ENCODE results near the gene AKAP12. TPM values are rescaled to one million over a fixed set of nuclear protein-coding genes. Genes with fewer than 3 reads are reported as not detected.

AKAP12 gene
- polyA plus RNA-seq, 2 of the 4 experiments (the other 2 are of a cell fraction): 32.1 to 192 TPM

- Histone ChIP-seq H3K4me2 (peak overlapping the region; percentile 85), H3K4me3 (no peak overlapping the region), H3K4me1 (peaks cover 16% of the 10 kb centered on the region; the same call in 2 of the 3 replicates), H3K27ac (peak overlapping the region; percentile 67 to 70), H3K9me3 (no peaks in the 10 kb centered on the region)
- ChIA-PET CTCF (interaction anchor here (0.7 kb wide), 2 partner anchors 50 to 359 kb away, joined by 3 to 4 read pairs; no protein-coding TSS in a partner anchor), POLR2A (interaction anchor here (0.9 to 2.3 kb wide), 2 partner anchors 14 to 16 kb away, joined by 4 to 19 read pairs; no protein-coding TSS in a partner anchor)
- FAIRE-seq (no peak), ATAC-seq (peak in 1 of 2 experiments; percentile 42; a peak in 3 of 6 replicates), DNase-seq (ENCODE audit: low read depth in 1 of 2, low spot score in 1 of 2) (no peak)
- TF ChIP-seq CHD2 (IDR thresholded peaks at IDR 0.05; ENCODE audit: low read length, partially characterized antibody) (no peak), HES2 (IDR thresholded peaks at IDR 0.05) (no peak), CHD4 (IDR thresholded peaks at IDR 0.05; ENCODE audit: borderline replicate concordance) (no peak), RFX5 (IDR thresholded peaks at IDR 0.05) (no peak), BCL3 (IDR thresholded peaks at IDR 0.05) (no peak), SREBF2 (IDR thresholded peaks at IDR 0.05) (no peak), NR3C1 (IDR thresholded peaks at IDR 0.05) (no peak), CBX8 (IDR thresholded peaks at IDR 0.05) (no peak)
- 81% methylated on average over 5 of the region's 5 CpGs for WGBS (ENCODE audit: missing lambda C conversion rate)
Observed at GRCh38 chr6:151374036-151374683, 134.4 kb downstream of the AKAP12 start.

GRCh38 chr6:151375833-151376232 is 136.1 kb downstream of the AKAP12 start:
- H3K9me3 ChIP-seq: no peaks in the 10 kb centered on the region
- peak overlapping the region in 1 of 2 experiments; percentile 46; a peak in 1 of 6 replicates for H3K27ac ChIP-seq
- no peak for ATAC-seq
- TF ChIP-seq NFE2L2 (conservative IDR thresholded peaks at IDR 0.05; ENCODE audit: low read length) (no peak), NPAS2 (CRISPR knock-in tag; IDR thresholded peaks at IDR 0.05; ENCODE audit: borderline replicate concordance) (no peak), CBX8 (IDR thresholded peaks at IDR 0.05) (no peak)
- FAIRE-seq: no peak
- 82% methylated on average over 2 of the region's 2 CpGs for WGBS (ENCODE audit: missing lambda C conversion rate)
- ChIA-PET POLR2A (interaction anchor here (2.3 kb wide), 1 partner anchor 14 kb away, joined by 19 read pairs; no protein-coding TSS in a partner anchor), CTCF (no interaction called here)
- no peak for DNase-seq (ENCODE audit: low read depth in 1 of 2, low spot score in 1 of 2)
- H3K4me1 ChIP-seq: peaks cover 16% of the 10 kb centered on the region; the same call in 2 of the 3 replicates
- no peak overlapping the region for H3K4me3 ChIP-seq
- H3K4me2 ChIP-seq: no peak overlapping the region

- DNase-seq (ENCODE audit: low read depth in 1 of 2, low spot score in 1 of 2) (no peak), FAIRE-seq (no peak), ATAC-seq (0 out of 6 replicates have a peak, but pooled peaks have one; percentile 25 to 38)
- WGBS (ENCODE audit: missing lambda C conversion rate): 96% methylated on average over 1 of the region's 1 CpG
- H3K9me3 ChIP-seq: no peaks in the 10 kb centered on the region
- peaks cover 16% of the 10 kb centered on the region; the same call in 2 of the 3 replicates for H3K4me1 ChIP-seq
- no peak for TF ChIP-seq HDAC2 (IDR thresholded peaks at IDR 0.05)
- TF ChIP-seq RAD21 (conservative IDR thresholded peaks at IDR 0.05 in 1 of 2, IDR thresholded peaks at IDR 0.05 in 1 of 2): no peak
- TF ChIP-seq FOXS1 (CRISPR knock-in tag; IDR thresholded peaks at IDR 0.05): no peak
- no peak for TF ChIP-seq HOXA7 (CRISPR knock-in tag; IDR thresholded peaks at IDR 0.05)
- TF ChIP-seq MAZ (IDR thresholded peaks at IDR 0.05; ENCODE audit: borderline replicate concordance, low read depth, low read length): no peak
- no peak for TF ChIP-seq JUNB (IDR thresholded peaks at IDR 0.05)
- TF ChIP-seq HMGXB4 (CRISPR knock-in tag; IDR thresholded peaks at IDR 0.05; ENCODE audit: borderline replicate concordance): no peak
- TF ChIP-seq RCOR1 (IDR thresholded peaks at IDR 0.05; ENCODE audit: low read depth, low read length): no peak
- TF ChIP-seq SMC3 (IDR thresholded peaks at IDR 0.05): no peak
- no peak for TF ChIP-seq RFX5 (IDR thresholded peaks at IDR 0.05)
- no peak for TF ChIP-seq USF2 (IDR thresholded peaks at IDR 0.05)
- TF ChIP-seq ZC3H11A (IDR thresholded peaks at IDR 0.05): no peak
- no peak for TF ChIP-seq MAX (IDR thresholded peaks at IDR 0.05)
- no peak for TF ChIP-seq EHF (CRISPR knock-in tag; IDR thresholded peaks at IDR 0.05)
- no peak for TF ChIP-seq TP53 (CRISPR knock-in tag; IDR thresholded peaks at IDR 0.05)
- TF ChIP-seq ZNF302 (CRISPR knock-in tag; IDR thresholded peaks at IDR 0.05): no peak
- ChIA-PET POLR2A (no interaction called here), CTCF (no interaction called here)
- H3K4me3 ChIP-seq: no peak overlapping the region
- H3K27ac ChIP-seq: no peak overlapping the region
- H3K4me2 ChIP-seq: no peak overlapping the region
Observed at GRCh38 chr6:151376440-151376839, 136.7 kb downstream of the AKAP12 start.
